Breast epithelium (tissue), 4 donors: ENCODE results near the gene METTL23. TPM values are rescaled to one million over a fixed set of nuclear protein-coding genes. Genes with fewer than 3 reads are reported as not detected.

Experiments used
- DNase-seq, 2 donors: peaks; one replicate each; pipeline ENCODE4 v3.0.0-alpha.2; 2019; ENCODE audit warnings: low spot score in 2 of 2
- H3K27ac ChIP-seq, 2 donors: fragments of 200-600 bp; sonication (generic) in 1 of 2; one replicate each; pipeline ENCODE4 v1.5.1; 2016 to 2019; ENCODE audit warnings: mild to moderate bottlenecking in 1 of 2
- H3K27me3 ChIP-seq, 2 donors: fragments of 200-600 bp; sonication (generic) in 1 of 2; one replicate each; pipeline versions ENCODE4 v1.5.1 to v1.6.0; 2017 to 2019; ENCODE audit warnings: control low read depth in 1 of 2, mild to moderate bottlenecking in 1 of 2
- H3K36me3 ChIP-seq: fragments of 200-600 bp; one replicate; pipeline ENCODE4 v1.5.1; 2019
- H3K4me1 ChIP-seq, 2 donors: fragments of 200-600 bp; sonication (generic); one replicate each; pipeline ENCODE4 v1.5.1; 2016 to 2019; ENCODE audit warnings: control low read depth in 1 of 2
- H3K4me3 ChIP-seq, 3 donors: fragments of 200-600 bp; sonication (generic); 1 replicate in 2 of 3; 2 replicates in 1 of 3; pipeline ENCODE4 v1.5.1; 2016 to 2019; ENCODE audit warnings: mild to moderate bottlenecking in 3 of 3, moderate library complexity in 2 of 3
- H3K9me3 ChIP-seq, 2 donors: fragments of 200-600 bp; sonication (generic) in 1 of 2; one replicate each; pipeline ENCODE4 v1.5.1; 2016 to 2019; ENCODE audit warnings: control low read depth in 1 of 2
- POLR2A ChIP-seq: fragments of 450-650 bp; IDR thresholded peaks from one replicate; pipeline ENCODE4 v1.6.1; 2016; ENCODE audit warnings: antibody characterized with exemption, mild to moderate bottlenecking, moderate library complexity
- POLR2AphosphoS5 ChIP-seq, 3 donors: sonication (generic); formaldehyde crosslinking; IDR thresholded peaks; one replicate each; pipeline ENCODE4 v1.6.1; 2017; ENCODE audit warnings: antibody characterized with exemption in 3 of 3
- intact Hi-C: fragments of 100-400 bp; cut with DNase I; formaldehyde crosslinking; loops from one replicate; pipeline ENCODE4 v1.15.1; 2023; ENCODE audit warnings: low total_unique reads
- total RNA-seq, 3 donors: library from RNA; depleted of rRNA; stranded (reverse); fragments of >200 nt; gene quantifications; one replicate each; pipeline ENCODE4 v1.1.0, GENCODE V29; 2016
- TF ChIP-seq, protein P1 (sequence below), 3 donors: fragments of 450-650 bp; IDR thresholded peaks; one replicate each; pipeline ENCODE4 v1.5.1; 2016 to 2017; ENCODE audit warnings: antibody characterized with exemption in 3 of 3, mild to moderate bottlenecking in 3 of 3, moderate library complexity in 3 of 3

The METTL23 gene
- total RNA-seq, 3 donors from 2014 or later, result 25.6 to 47.7 (median 28.5) TPM

DNA sequence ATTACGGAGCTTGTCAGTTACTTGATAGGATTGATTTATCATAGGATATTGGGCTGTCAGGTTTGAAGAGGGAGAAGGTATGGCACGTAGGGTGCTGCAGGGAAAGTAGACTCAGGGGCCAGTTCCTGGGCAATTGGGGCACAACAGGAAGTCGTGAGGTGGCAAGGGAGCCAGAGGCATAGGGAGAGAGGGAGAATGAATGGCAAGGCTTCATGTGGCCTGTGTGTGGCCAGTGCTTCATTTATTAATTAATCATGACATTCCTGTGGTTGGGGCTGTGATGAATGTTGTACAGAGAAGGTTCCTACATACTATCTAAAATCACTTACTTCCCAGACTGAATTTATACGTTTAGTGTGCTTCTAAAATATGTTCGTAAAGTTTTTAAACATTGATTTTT is 30.6 kb downstream of the METTL23 start:
- DNase-seq, result no peak
- Histone ChIP-seq H3K27ac (no peak overlapping the region), H3K27me3 (no peaks in the 10 kb centered on the region), H3K9me3 (no peaks in the 10 kb centered on the region), H3K4me3 (no peak overlapping the region), H3K4me1 (no peaks in the 10 kb centered on the region), H3K36me3 (no peaks in the 10 kb centered on the region)
- TF ChIP-seq, protein P1, sequence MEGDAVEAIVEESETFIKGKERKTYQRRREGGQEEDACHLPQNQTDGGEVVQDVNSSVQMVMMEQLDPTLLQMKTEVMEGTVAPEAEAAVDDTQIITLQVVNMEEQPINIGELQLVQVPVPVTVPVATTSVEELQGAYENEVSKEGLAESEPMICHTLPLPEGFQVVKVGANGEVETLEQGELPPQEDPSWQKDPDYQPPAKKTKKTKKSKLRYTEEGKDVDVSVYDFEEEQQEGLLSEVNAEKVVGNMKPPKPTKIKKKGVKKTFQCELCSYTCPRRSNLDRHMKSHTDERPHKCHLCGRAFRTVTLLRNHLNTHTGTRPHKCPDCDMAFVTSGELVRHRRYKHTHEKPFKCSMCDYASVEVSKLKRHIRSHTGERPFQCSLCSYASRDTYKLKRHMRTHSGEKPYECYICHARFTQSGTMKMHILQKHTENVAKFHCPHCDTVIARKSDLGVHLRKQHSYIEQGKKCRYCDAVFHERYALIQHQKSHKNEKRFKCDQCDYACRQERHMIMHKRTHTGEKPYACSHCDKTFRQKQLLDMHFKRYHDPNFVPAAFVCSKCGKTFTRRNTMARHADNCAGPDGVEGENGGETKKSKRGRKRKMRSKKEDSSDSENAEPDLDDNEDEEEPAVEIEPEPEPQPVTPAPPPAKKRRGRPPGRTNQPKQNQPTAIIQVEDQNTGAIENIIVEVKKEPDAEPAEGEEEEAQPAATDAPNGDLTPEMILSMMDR (IDR thresholded peaks at IDR 0.05), result no peak
- TF ChIP-seq POLR2A (no peak), POLR2AphosphoS5 (IDR thresholded peaks at IDR 0.05) (no peak)
- intact Hi-C loops, result no loop called here

DNA sequence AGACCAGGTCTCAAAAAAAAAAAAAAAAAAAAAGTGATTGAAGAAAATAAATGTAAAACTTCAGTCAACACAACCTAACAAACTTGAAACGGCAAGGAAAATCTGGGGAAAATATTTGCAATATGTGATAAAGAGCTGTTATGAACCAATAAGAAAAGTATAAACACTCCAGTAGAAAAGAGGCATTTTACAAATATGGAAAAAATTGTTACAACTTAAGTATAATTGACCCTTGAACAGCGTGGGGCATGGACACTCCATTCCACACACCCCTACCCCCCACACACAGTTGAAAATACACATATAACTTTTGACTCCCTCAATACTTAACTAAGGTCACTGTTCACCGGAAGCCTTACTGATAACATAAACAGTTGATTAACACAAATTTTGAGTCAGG is 31.9 kb downstream of the METTL23 start:
- Histone ChIP-seq H3K4me1 (no peaks in the 10 kb centered on the region), H3K36me3 (no peaks in the 10 kb centered on the region), H3K27ac (no peak overlapping the region), H3K4me3 (no peak overlapping the region), H3K27me3 (no peaks in the 10 kb centered on the region), H3K9me3 (no peaks in the 10 kb centered on the region)
- TF ChIP-seq POLR2AphosphoS5 (IDR thresholded peaks at IDR 0.05) (no peak), POLR2A (no peak)
- TF ChIP-seq, protein P1 (IDR thresholded peaks at IDR 0.05), result no peak
- intact Hi-C loops, result no loop called here
- no peak for DNase-seq

DNA sequence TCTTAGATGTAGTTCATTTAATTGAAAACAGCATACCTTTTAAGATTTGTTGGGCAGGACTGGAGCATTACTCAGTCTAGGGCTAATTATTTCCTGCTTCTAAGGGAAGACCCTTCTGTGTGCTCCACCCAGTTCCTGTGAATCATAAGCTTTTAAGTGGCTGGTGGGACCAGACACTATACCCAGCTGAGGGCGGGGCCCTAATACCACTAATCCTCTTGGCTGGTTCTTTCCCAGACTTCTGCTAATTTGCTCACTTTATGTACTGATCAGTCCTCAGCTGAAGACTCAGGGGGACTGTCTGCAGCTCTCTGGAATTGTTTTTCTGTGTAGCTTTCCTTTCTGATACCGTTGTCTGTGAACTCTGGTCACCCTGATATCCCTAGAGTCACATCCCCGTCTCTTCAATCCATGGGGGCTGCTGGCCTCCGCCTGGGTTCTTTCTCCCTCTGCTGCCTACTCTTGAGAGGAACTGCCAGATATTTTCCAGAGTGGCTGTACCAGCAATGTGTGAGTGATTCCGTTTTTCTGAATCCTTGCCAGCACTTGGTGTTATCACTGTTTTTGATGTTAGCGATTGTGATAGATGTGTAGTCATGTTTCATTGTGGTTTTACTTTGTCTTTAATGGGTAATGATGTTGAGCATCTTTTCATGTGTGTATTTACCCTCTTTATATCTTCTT is 46.3 kb downstream of the METTL23 start:
- H3K27ac ChIP-seq, result no peak overlapping the region
- H3K4me1 ChIP-seq, result no peaks in the 10 kb centered on the region
- intact Hi-C loops, result no loop called here
- no peak overlapping the region for H3K4me3 ChIP-seq
- no peak for DNase-seq
- TF ChIP-seq POLR2AphosphoS5 (IDR thresholded peaks at IDR 0.05) (no peak), POLR2A (no peak)
- TF ChIP-seq, protein P1 (IDR thresholded peaks at IDR 0.05), result no peak
- H3K27me3 ChIP-seq, result no peaks in the 10 kb centered on the region
- H3K36me3 ChIP-seq, result peaks cover 5% of the 10 kb centered on the region
- H3K9me3 ChIP-seq, result no peaks in the 10 kb centered on the region

DNA sequence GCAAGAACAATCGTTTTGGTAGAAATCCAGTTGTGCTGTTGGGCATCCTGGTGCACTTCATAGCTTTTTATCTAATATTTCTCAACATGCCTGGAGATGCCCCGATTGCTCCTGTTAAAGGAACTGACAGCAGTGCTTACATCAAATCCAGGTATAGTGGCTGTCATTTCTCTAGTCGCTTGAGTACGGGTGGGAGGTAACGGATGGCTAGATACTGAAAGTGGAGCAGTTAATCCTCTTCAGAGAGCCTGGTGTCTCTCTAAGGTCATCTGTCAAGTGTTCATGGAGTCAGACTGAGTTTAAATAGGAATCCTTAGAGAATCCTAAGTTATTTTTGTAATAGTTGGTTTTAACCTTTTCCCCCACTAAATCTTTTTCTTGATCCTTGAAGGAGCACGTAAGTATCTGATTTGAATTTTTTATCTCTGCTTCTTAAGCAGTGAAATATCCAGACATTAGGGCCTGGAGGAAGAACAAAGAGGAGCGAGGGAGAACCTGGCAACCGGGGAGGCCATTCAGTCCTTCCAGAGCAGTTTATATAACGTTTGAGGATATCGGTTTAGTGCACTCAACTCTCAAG is 48.5 kb downstream of the METTL23 start:
- Histone ChIP-seq H3K36me3 (peaks cover 5% of the 10 kb centered on the region), H3K27ac (no peak overlapping the region), H3K9me3 (no peaks in the 10 kb centered on the region), H3K4me1 (no peaks in the 10 kb centered on the region), H3K27me3 (no peaks in the 10 kb centered on the region), H3K4me3 (no peak overlapping the region)
- no peak for DNase-seq
- intact Hi-C loops, result no loop called here
- TF ChIP-seq POLR2A (no peak), POLR2AphosphoS5 (IDR thresholded peaks at IDR 0.05) (no peak)
- TF ChIP-seq, protein P1 (IDR thresholded peaks at IDR 0.05), result no peak

DNA sequence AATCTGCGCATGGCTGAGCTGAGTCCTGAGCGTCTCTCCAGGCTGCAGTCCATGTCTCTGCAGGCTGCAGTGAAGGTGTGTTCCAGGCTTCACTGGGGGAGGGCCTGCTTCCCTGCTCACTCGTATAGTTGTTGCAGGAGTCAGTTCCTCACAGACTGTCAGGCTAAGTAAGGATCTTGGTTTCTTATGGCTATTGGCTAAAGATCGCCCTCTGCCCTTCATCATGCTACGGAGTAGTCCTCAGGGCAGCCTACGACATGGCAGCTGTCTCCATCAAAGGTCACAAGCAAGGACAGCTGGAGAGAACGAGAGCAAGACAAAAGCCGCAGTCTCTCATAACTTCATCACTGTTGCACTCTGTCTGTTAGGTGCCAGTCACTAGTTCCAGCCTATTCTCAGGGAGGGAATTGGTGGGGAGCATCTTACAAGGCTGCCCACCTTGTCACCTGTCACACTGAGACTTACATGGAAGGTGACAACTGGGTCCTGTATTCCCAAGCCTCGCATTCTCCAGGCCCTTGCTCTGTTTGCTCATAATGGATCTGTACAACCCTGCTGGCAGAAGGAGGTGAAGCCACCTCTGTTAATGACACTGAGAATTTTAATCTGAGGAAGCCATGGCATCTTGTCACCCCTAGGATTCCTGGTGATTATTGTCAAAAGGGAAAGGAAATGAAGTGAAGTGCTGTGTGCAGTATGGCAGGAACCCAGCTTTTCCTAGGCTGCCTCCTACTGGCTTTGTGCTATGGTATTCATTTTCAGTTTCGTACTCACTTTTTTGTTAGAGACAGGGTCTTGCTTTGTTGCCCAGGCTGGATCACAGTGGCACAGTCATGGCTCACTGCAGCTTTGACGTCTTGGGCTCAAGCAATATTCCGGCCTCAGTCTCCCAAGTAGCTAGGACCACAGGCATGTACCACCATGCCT is 54.7 kb downstream of the METTL23 start:
- TF ChIP-seq, protein P1 (IDR thresholded peaks at IDR 0.05), result no peak
- TF ChIP-seq POLR2A, result no peak
- TF ChIP-seq POLR2AphosphoS5 (IDR thresholded peaks at IDR 0.05), result no peak
- Histone ChIP-seq H3K36me3 (no peaks in the 10 kb centered on the region), H3K4me3 (no peak overlapping the region), H3K27ac (no peak overlapping the region), H3K4me1 (no peaks in the 10 kb centered on the region), H3K27me3 (no peaks in the 10 kb centered on the region), H3K9me3 (no peaks in the 10 kb centered on the region)
- intact Hi-C loops, result no loop called here
- no peak for DNase-seq
